T-helper 1 cell treated with Interleukin-12 subunit alpha and Interleukin-12 subunit beta and Interleukin-4 antibody, amounts not matched to agents 30 μg/mL and 1 μg/mL, for 36 hours (primary cell): ENCODE measurements around the gene MRPL38.
A peak's percentile ranks its signal among the peaks of the same experiment; 100 is the strongest.

Experiments used
- H3K27ac Mint-ChIP-seq: one replicate; pipeline ENCODE4 v1.8.0; 2021; ENCODE audit warnings: mild to moderate bottlenecking, mixed read lengths
- H3K27me3 Mint-ChIP-seq: one replicate; pipeline ENCODE4 v1.8.0; 2021; ENCODE audit warnings: low read depth, mixed read lengths
- H3K36me3 Mint-ChIP-seq: one replicate; pipeline ENCODE4 v1.8.0; 2021; ENCODE audit warnings: low read depth, mixed read lengths
- H3K4me1 Mint-ChIP-seq: one replicate; pipeline ENCODE4 v1.8.0; 2021; ENCODE audit warnings: low read depth, mixed read lengths
- H3K4me3 Mint-ChIP-seq: one replicate; pipeline ENCODE4 v1.8.0; 2021; ENCODE audit warnings: mild to moderate bottlenecking, moderate library complexity, mixed read lengths
- H3K9me3 Mint-ChIP-seq: one replicate; pipeline ENCODE4 v1.8.0; 2021; ENCODE audit warnings: mixed read lengths

Gene MRPL38

DNA sequence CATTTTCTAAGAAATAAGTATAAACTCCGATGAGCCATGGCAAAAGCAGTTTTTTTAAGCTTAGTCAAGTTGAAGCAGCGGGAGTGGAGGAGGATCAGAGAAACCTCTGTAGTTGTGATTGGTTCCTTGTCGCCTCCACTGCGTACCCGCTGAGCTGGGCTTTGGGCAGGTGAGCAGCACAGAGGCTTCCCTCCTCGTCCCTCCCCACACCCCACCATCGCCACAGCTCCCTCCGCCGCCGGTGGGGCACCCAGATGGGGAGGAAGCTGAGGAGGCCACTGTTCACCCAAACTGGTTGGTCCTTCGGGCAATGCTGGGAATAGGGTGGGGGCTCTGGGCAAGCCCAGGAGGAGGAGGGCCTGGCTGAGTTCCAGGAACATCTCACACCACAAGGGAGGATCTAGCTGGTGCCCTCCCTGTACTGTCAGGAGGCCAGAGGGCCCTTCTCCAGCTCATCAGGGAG lies 5.2 kb upstream of the MRPL38 start:
- Mint-ChIP-seq H3K27ac (no peak overlapping the region), H3K27me3 (no peaks in the 10 kb centered on the region), H3K4me1 (peaks cover 9% of the 10 kb centered on the region), H3K36me3 (no peaks in the 10 kb centered on the region), H3K4me3 (no peak overlapping the region), H3K9me3 (no peaks in the 10 kb centered on the region)

DNA sequence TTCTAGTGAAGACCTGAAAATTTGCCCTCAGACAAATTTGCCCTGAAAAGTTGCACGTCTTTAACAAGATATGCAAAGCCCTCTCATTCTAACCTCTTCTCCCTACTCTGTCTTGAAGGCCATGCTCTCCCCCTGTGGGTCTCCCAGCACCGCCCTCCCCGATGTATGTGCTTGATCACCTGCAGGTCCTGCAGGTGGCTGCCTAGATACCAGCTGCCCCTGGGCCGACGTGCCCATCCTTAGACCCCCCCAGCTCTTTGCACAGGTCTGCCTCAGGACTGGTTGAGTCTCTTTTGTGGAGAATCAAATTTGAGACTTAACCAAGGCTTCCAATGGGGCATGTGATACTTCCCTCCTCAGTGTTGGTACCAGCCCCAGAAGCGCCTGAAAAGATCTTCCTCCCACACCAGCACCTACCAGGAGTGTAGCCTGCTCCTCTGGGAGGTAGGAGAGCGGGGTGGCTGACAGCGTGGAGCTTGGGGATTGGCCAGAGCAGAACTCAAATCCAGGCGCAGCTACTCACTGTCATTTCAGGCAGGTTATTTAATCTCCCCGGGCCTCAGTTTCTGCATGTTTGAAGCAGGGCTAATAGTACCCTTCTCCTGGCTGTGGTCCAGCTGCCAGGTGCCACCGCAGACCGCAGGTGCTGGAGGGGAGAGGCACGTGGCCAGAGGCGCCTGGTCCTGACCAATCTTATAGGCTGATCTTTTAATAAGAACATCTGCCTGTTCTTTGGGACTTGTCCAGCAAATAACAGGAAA lies 4.5 kb upstream of the MRPL38 start:
- Mint-ChIP-seq H3K4me3 (no peak overlapping the region), H3K4me1 (peaks cover 9% of the 10 kb centered on the region), H3K27me3 (no peaks in the 10 kb centered on the region), H3K36me3 (no peaks in the 10 kb centered on the region), H3K27ac (no peak overlapping the region), H3K9me3 (no peaks in the 10 kb centered on the region)

DNA sequence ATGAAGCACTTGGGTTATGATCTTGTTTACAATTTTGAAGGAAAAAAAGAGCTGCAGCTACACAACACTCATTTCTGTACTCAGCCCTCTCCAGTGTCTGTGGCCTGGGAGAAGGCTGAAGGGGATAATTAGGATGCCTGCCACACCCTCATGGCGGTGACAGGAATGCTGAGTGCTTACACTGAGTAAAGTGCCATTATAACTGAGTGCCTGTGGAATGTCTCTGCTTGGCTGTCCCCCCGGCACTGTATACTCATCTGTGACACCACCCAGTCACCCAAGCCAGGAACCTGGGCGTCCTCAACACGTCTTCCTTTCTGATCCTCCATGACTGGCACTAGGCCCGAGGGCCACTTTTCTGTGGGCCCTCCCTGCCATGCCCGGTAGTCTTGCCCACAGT lies 3.5 kb upstream of the MRPL38 start:
- H3K4me3 Mint-ChIP-seq, result no peak overlapping the region
- no peak overlapping the region for H3K27ac Mint-ChIP-seq
- H3K36me3 Mint-ChIP-seq, result peaks cover 3% of the 10 kb centered on the region
- H3K4me1 Mint-ChIP-seq, result peaks cover 11% of the 10 kb centered on the region
- no peaks in the 10 kb centered on the region for H3K9me3 Mint-ChIP-seq
- no peaks in the 10 kb centered on the region for H3K27me3 Mint-ChIP-seq

DNA sequence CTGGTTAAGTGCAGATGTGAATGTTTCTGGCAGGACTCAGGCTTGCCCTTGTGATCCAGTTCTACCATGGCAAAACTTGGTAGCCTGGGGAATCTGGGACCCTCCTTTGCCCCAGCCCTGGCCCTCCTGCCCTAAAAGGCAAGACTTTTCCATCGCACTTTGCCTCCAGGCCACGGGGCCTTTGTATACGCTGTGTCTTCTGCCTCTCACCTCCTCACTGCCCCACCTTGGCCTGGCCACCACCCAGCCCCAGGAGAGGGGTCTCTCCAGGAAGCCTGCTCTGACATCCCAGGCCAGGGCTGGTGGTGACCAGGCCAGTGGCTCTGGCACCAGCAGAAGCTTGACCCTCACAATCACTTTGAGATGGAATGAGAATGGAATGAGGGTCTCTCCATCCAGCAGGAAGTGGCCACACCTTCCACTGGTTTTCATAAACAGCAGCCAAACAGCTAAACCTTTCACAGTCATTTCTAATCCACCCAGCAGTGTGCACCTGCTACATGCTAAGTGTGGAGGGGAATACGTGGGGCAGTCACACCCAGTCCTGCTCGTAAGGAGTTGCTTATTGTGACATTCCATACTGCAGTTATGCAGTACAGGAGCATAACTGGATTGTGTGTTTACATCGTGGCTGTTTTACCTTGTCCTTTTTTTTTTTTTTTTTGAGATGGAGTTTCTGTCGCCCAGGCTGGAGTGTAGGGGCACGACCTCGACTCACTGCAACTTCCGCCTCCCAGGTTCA lies 1.6 kb upstream of the MRPL38 start:
- peak overlapping the region; percentile 51 for H3K4me3 Mint-ChIP-seq
- H3K27me3 Mint-ChIP-seq, result no peaks in the 10 kb centered on the region
- peaks cover 13% of the 10 kb centered on the region for H3K4me1 Mint-ChIP-seq
- H3K36me3 Mint-ChIP-seq, result peaks cover 5% of the 10 kb centered on the region
- H3K9me3 Mint-ChIP-seq, result no peaks in the 10 kb centered on the region
- peak overlapping the region; percentile 41 for H3K27ac Mint-ChIP-seq

- H3K27ac Mint-ChIP-seq, result no peak overlapping the region
- no peak overlapping the region for H3K4me3 Mint-ChIP-seq
- no peaks in the 10 kb centered on the region for H3K9me3 Mint-ChIP-seq
- H3K36me3 Mint-ChIP-seq, result peaks cover 9% of the 10 kb centered on the region
- no peaks in the 10 kb centered on the region for H3K27me3 Mint-ChIP-seq
- H3K4me1 Mint-ChIP-seq, result peaks cover 17% of the 10 kb centered on the region
Observed at GRCh38 chr17:75902406-75902805, 2.3 kb downstream of the MRPL38 start.

DNA sequence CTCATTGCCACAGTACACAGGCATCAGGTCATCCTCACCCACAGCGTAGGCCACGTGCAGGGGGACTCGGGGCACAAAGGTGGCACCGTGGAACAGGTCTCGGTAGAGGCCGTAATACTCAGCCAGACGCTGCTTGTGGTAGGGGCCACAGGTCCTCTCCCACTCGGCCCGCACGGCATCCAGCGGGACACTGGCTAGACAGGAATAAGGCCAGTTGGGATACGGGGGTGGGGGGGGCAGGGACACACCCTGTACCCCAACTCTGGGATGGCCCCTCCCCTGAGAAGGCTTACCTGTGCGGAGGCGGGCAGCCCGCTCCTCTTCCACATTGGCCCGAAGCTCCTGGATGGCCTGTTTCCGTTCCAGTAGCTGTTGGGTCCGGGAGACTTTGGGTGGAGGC lies 3.0 kb downstream of the MRPL38 start:
- H3K4me1 Mint-ChIP-seq, result peaks cover 19% of the 10 kb centered on the region
- no peaks in the 10 kb centered on the region for H3K27me3 Mint-ChIP-seq
- H3K27ac Mint-ChIP-seq, result no peak overlapping the region
- no peaks in the 10 kb centered on the region for H3K9me3 Mint-ChIP-seq
- H3K36me3 Mint-ChIP-seq, result peaks cover 9% of the 10 kb centered on the region
- H3K4me3 Mint-ChIP-seq, result no peak overlapping the region

GRCh38 chr17:75900691-75901533 lies 3.8 kb downstream of the MRPL38 start:
- Mint-ChIP-seq H3K9me3 (no peaks in the 10 kb centered on the region), H3K4me1 (peaks cover 15% of the 10 kb centered on the region), H3K36me3 (peaks cover 9% of the 10 kb centered on the region), H3K27me3 (no peaks in the 10 kb centered on the region), H3K4me3 (no peak overlapping the region), H3K27ac (no peak overlapping the region)

DNA sequence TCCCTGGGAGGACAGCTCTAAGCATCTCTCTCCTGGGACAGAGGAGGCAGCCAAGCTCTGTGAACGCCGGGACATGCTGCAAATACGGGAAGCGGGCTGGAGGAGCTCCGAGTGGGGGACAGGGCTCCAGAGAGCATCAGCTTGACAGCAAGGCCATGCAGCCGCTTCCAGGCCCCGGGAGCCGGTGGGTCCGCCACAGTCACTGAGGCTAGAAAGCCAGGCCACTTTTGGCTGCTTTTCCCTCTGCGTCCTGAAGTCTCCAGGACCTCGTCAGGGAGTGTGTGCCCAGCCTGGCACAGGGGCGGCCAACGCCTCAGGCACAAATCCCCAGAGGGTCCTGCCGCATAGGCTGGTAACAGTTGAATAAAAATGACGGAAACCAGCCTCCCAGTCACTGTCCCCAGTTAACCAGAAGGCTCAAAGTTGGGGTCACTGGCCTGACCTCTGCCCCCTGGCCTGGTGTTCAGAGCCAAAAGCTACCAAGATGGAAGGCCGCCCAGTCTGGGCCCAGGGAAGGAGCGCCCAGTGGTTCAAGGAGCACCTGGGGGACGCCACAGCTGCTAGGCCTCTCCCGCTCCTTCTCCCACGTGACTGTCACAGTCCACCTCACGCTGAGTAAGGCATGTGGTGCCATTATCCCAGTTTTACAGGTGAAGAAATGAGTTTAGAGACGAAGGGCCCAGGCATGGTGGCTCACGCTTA lies 4.8 kb downstream of the MRPL38 start:
- no peaks in the 10 kb centered on the region for H3K9me3 Mint-ChIP-seq
- no peak overlapping the region for H3K4me3 Mint-ChIP-seq
- peaks cover 11% of the 10 kb centered on the region for H3K36me3 Mint-ChIP-seq
- peaks cover 21% of the 10 kb centered on the region for H3K4me1 Mint-ChIP-seq
- no peaks in the 10 kb centered on the region for H3K27me3 Mint-ChIP-seq
- H3K27ac Mint-ChIP-seq, result no peak overlapping the region

- Mint-ChIP-seq H3K36me3 (peaks cover 11% of the 10 kb centered on the region), H3K4me3 (no peak overlapping the region), H3K27me3 (no peaks in the 10 kb centered on the region), H3K4me1 (peaks cover 21% of the 10 kb centered on the region), H3K27ac (no peak overlapping the region), H3K9me3 (no peaks in the 10 kb centered on the region)
Observed at GRCh38 chr17:75899353-75899752, 5.3 kb downstream of the MRPL38 start.

DNA sequence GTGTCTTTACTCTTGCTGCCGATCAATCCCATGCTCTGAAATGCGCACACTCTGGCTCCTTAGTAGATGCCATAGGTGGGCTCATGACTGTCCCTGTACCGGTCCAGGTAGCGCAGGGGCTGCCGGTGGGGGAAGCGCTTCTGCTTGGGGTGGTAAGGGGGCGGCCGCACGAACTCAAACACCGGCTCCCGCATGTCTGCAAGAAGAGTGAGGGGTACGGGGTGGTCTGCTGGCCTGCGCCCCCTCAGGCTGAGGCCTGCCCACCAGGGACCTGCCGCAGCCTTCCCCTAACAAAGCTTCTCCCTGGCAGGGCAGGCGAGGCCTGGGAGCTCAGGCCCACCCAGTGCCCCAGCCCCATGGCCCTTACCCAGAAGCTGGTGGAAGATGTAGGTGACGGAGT lies 5.9 kb downstream of the MRPL38 start:
- peak overlapping the region; percentile 15 for H3K27ac Mint-ChIP-seq
- H3K4me3 Mint-ChIP-seq, result no peak overlapping the region
- H3K36me3 Mint-ChIP-seq, result peaks cover 11% of the 10 kb centered on the region
- no peaks in the 10 kb centered on the region for H3K27me3 Mint-ChIP-seq
- H3K4me1 Mint-ChIP-seq, result peaks cover 24% of the 10 kb centered on the region
- no peaks in the 10 kb centered on the region for H3K9me3 Mint-ChIP-seq

- no peaks in the 10 kb centered on the region for H3K9me3 Mint-ChIP-seq
- no peak overlapping the region for H3K27ac Mint-ChIP-seq
- peaks cover 12% of the 10 kb centered on the region for H3K36me3 Mint-ChIP-seq
- peaks cover 25% of the 10 kb centered on the region for H3K4me1 Mint-ChIP-seq
- H3K27me3 Mint-ChIP-seq, result no peaks in the 10 kb centered on the region
- H3K4me3 Mint-ChIP-seq, result peak overlapping the region; percentile 56
Observed at GRCh38 chr17:75898065-75898464, 6.6 kb downstream of the MRPL38 start.

GRCh38 chr17:75897160-75898019 lies 7.3 kb downstream of the MRPL38 start:
- peak overlapping the region; percentile 76 for H3K27ac Mint-ChIP-seq
- peaks cover 25% of the 10 kb centered on the region for H3K4me1 Mint-ChIP-seq
- peaks cover 12% of the 10 kb centered on the region for H3K36me3 Mint-ChIP-seq
- no peaks in the 10 kb centered on the region for H3K27me3 Mint-ChIP-seq
- no peaks in the 10 kb centered on the region for H3K9me3 Mint-ChIP-seq
- H3K4me3 Mint-ChIP-seq, result peak overlapping the region; percentile 56

GRCh38 chr17:75896415-75897159 lies 8.1 kb downstream of the MRPL38 start, which contains the start of gene TRIM65:
TRIM65 (minus strand) TSS chr17:75896951; CDS start chr17:75896937, 14 bp downstream.
- H3K4me1 Mint-ChIP-seq, result peaks cover 25% of the 10 kb centered on the region
- no peaks in the 10 kb centered on the region for H3K27me3 Mint-ChIP-seq
- H3K4me3 Mint-ChIP-seq, result peak within 1 kb of the TSS; percentile 82
- H3K27ac Mint-ChIP-seq, result peak within 1 kb of the TSS; percentile 83
- peaks cover 10% of the 10 kb centered on the region for H3K36me3 Mint-ChIP-seq
- no peaks in the 10 kb centered on the region for H3K9me3 Mint-ChIP-seq
